HG03457 (cell line): ENCODE measurements around the gene NT5DC3.

Source experiments
- ATAC-seq: cut with Tn5 transposase; IDR thresholded peaks from one replicate; pipeline ENCODE4 v1.9.1; 2021; ENCODE audit warnings: moderate number of reproducible peaks; ENCODE audit not compliant: unreplicated experiment

Gene NT5DC3

GRCh38 chr12:103833095-103833775 is 7.8 kb downstream of the NT5DC3 start:
- no peak for ATAC-seq

GRCh38 chr12:103832048-103832997 is 8.7 kb downstream of the NT5DC3 start:
- ATAC-seq: no peak

- no peak for ATAC-seq
Measured at GRCh38 chr12:103830730-103831320, 10.2 kb downstream of the NT5DC3 start.

- ATAC-seq: no peak
Measured at GRCh38 chr12:103830025-103830725, 10.9 kb downstream of the NT5DC3 start.

GRCh38 chr12:103829092-103829491 is 11.9 kb downstream of the NT5DC3 start:
- no peak for ATAC-seq

- no peak for ATAC-seq
Measured at GRCh38 chr12:103827911-103828391, 13.1 kb downstream of the NT5DC3 start.

GRCh38 chr12:103824845-103825244 is 16.2 kb downstream of the NT5DC3 start:
- ATAC-seq: no peak

- no peak for ATAC-seq
Measured at GRCh38 chr12:103824290-103824689, 16.7 kb downstream of the NT5DC3 start.

- ATAC-seq: no peak
Measured at GRCh38 chr12:103823871-103824270, 17.2 kb downstream of the NT5DC3 start.

GRCh38 chr12:103821773-103822172 is 19.3 kb downstream of the NT5DC3 start:
- ATAC-seq: no peak

GRCh38 chr12:103820881-103821489 is 20.0 kb downstream of the NT5DC3 start:
- no peak for ATAC-seq

- no peak for ATAC-seq
Measured at GRCh38 chr12:103820361-103820760, 20.7 kb downstream of the NT5DC3 start.

- no peak for ATAC-seq
Measured at GRCh38 chr12:103819892-103820291, 21.1 kb downstream of the NT5DC3 start.

- ATAC-seq: no peak
Measured at GRCh38 chr12:103819312-103819711, 21.7 kb downstream of the NT5DC3 start.

- no peak for ATAC-seq
Measured at GRCh38 chr12:103817791-103818190, 23.2 kb downstream of the NT5DC3 start.

GRCh38 chr12:103816663-103817062 is 24.4 kb downstream of the NT5DC3 start:
- ATAC-seq: no peak

- no peak for ATAC-seq
Measured at GRCh38 chr12:103814436-103814835, 26.6 kb downstream of the NT5DC3 start.

GRCh38 chr12:103813949-103814348 is 27.1 kb downstream of the NT5DC3 start:
- no peak for ATAC-seq

GRCh38 chr12:103813426-103813825 is 27.6 kb downstream of the NT5DC3 start:
- ATAC-seq: no peak

GRCh38 chr12:103812789-103813188 is 28.2 kb downstream of the NT5DC3 start:
- ATAC-seq: no peak
